Lung (tissue), 12 donors: ENCODE data around the gene SMAD5. TPM values are rescaled to one million over a fixed set of nuclear protein-coding genes. Genes with fewer than 3 reads are reported as not detected.

Experiments
- ATAC-seq: fragments of 200-7000 bp; cut with Tn5 transposase; one replicate; pipeline ENCODE4 v1.9.1; 2020; ENCODE audit warnings: moderate number of reproducible peaks; ENCODE audit not compliant: insufficient read depth, low FRiP score
- DNase-seq, 3 donors: peaks; one replicate each; pipeline ENCODE4 v3.0.0-alpha.2; 2013 to 2017
- H3K27ac ChIP-seq, 2 donors: one replicate each; pipeline ENCODE4 v1.5.1; 2013; ENCODE audit warnings: mild to moderate bottlenecking in 2 of 2, moderate library complexity in 2 of 2, control low read depth in 1 of 2, inconsistent platforms in 1 of 2, low read depth in 1 of 2, low read length in 1 of 2
- H3K27me3 ChIP-seq, 3 donors: one replicate each; pipeline ENCODE4 v1.5.1; 2013; ENCODE audit warnings: low read length in 2 of 3; ENCODE audit not compliant: control insufficient read depth in 3 of 3, insufficient read depth in 3 of 3
- H3K36me3 ChIP-seq, 4 donors: one replicate each; pipeline ENCODE4 v1.5.1; 2013; ENCODE audit warnings: low read length in 4 of 4, mild to moderate bottlenecking in 1 of 4, moderate library complexity in 1 of 4; ENCODE audit not compliant: control insufficient read depth in 4 of 4, insufficient read depth in 4 of 4
- H3K4me1 ChIP-seq, 5 donors: one replicate each; pipeline ENCODE4 v1.5.1; 2013; ENCODE audit warnings: low read length in 5 of 5, mild to moderate bottlenecking in 2 of 5, moderate library complexity in 1 of 5; ENCODE audit not compliant: control insufficient read depth in 5 of 5, insufficient read depth in 5 of 5
- H3K4me3 ChIP-seq: one replicate; pipeline ENCODE4 v1.5.1; 2013; ENCODE audit warnings: mild to moderate bottlenecking, control low read depth, moderate library complexity
- H3K9ac ChIP-seq, 2 donors: one replicate each; pipeline ENCODE4 v1.5.1; 2013; ENCODE audit warnings: low read length in 2 of 2, control low read depth in 1 of 2; ENCODE audit not compliant: insufficient read depth in 1 of 2
- H3K9me3 ChIP-seq, 4 donors: one replicate each; pipeline ENCODE4 v1.5.1; 2013; ENCODE audit warnings: low read length in 3 of 4, mild to moderate bottlenecking in 1 of 4, moderate library complexity in 1 of 4; ENCODE audit not compliant: control insufficient read depth in 4 of 4, insufficient read depth in 3 of 4
- WGBS, 2 donors: extraction: QIAGEN DNeasy Blood & Tissue Kit; methylation state at CpG; one replicate each; pipeline ENCODE4 v1.1.7; 2013; 5-methylcytosine and 5-hydroxymethylcytosine counted together
- polyA plus RNA-seq, 2 donors: library from polyadenylated mRNA; stranded (reverse); fragments of 200-250 nt; gene quantifications; one replicate each; pipeline ENCODE4 v1.2.1, GENCODE V29; 2013
- total RNA-seq, 2 donors: library from RNA; depleted of rRNA in 1 of 2; stranded (reverse); fragments of >200 nt in 1 of 2; gene quantifications; one replicate each; pipeline ENCODE4 v1.2.1, GENCODE V29; 2014 to 2021
- TF ChIP-seq, protein P1 (sequence below): IDR thresholded peaks from 2 replicates; pipeline ENCODE4 v1.5.1; 2012; ENCODE audit warnings: mild to moderate bottlenecking; ENCODE audit errors: control extremely low read depth, extremely low read depth
- donor health status: control.
- donor health status: control.
- donor health status: Bipolar disorder and iron deficiency.
- donor health status: healthy.
- donor health status: DM: yes; HTN: yes; CAD: no.

The SMAD5 gene
- total and polyA plus RNA-seq, 4 donors = 8.8 to 67.0 (median 26.6) TPM

- Histone ChIP-seq H3K4me1 (peaks cover 3 to 29% (median 14%) of the 10 kb centered on the region in 5 donors), H3K9me3 (no peaks in the 10 kb centered on the region), H3K27me3 (no peaks in the 10 kb centered on the region), H3K27ac (no peak overlapping the region), H3K4me3 (no peak overlapping the region), H3K9ac (peak overlapping the region in 1 of 2 donors; percentile 16), H3K36me3 (peaks cover 0 to 3% (median 0%) of the 10 kb centered on the region in 4 donors)
- DNase-seq = no peak
- WGBS, 2 donors = 35 to 51% methylated on average over 1 of the region's 1 CpG
- ATAC-seq = no peak
- TF ChIP-seq, protein P1, sequence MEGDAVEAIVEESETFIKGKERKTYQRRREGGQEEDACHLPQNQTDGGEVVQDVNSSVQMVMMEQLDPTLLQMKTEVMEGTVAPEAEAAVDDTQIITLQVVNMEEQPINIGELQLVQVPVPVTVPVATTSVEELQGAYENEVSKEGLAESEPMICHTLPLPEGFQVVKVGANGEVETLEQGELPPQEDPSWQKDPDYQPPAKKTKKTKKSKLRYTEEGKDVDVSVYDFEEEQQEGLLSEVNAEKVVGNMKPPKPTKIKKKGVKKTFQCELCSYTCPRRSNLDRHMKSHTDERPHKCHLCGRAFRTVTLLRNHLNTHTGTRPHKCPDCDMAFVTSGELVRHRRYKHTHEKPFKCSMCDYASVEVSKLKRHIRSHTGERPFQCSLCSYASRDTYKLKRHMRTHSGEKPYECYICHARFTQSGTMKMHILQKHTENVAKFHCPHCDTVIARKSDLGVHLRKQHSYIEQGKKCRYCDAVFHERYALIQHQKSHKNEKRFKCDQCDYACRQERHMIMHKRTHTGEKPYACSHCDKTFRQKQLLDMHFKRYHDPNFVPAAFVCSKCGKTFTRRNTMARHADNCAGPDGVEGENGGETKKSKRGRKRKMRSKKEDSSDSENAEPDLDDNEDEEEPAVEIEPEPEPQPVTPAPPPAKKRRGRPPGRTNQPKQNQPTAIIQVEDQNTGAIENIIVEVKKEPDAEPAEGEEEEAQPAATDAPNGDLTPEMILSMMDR = no peak
These were observed 2.0 kb downstream of the SMAD5 start for GRCh38 chr5:136134653-136135052.

DNA sequence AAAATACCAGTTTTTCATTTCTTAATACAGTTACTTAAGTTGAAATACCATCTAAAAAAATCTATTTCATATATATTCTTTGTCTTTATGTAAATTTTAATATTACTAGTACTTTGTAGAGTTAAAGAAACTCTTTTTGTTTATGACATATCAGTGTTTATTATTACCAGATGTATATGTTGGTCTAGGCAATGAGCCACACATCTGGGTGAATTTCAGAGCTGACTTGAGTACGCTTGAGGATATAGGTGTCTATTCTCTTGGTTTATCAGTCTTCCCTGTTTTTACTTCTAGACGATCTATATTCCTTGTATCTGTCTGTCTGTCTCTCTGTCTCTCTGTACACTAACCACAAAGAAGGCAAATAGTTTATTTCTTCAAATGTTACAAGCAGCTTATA is 2.9 kb downstream of the SMAD5 start:
- DNase-seq (peak in 2 of 3 donors; percentile 27 to 41), ATAC-seq (no peak)
- 82 to 89% methylated on average over 2 of the region's 2 CpGs for WGBS, 2 donors
- Histone ChIP-seq H3K27me3 (no peaks in the 10 kb centered on the region), H3K4me3 (no peak overlapping the region), H3K9ac (peak overlapping the region in 1 of 2 donors; percentile 48), H3K36me3 (peaks cover 0 to 3% (median 0%) of the 10 kb centered on the region in 4 donors), H3K27ac (no peak overlapping the region), H3K9me3 (no peaks in the 10 kb centered on the region), H3K4me1 (peaks cover 5 to 34% (median 14%) of the 10 kb centered on the region in 5 donors)
- TF ChIP-seq, protein P1 = no peak

DNA sequence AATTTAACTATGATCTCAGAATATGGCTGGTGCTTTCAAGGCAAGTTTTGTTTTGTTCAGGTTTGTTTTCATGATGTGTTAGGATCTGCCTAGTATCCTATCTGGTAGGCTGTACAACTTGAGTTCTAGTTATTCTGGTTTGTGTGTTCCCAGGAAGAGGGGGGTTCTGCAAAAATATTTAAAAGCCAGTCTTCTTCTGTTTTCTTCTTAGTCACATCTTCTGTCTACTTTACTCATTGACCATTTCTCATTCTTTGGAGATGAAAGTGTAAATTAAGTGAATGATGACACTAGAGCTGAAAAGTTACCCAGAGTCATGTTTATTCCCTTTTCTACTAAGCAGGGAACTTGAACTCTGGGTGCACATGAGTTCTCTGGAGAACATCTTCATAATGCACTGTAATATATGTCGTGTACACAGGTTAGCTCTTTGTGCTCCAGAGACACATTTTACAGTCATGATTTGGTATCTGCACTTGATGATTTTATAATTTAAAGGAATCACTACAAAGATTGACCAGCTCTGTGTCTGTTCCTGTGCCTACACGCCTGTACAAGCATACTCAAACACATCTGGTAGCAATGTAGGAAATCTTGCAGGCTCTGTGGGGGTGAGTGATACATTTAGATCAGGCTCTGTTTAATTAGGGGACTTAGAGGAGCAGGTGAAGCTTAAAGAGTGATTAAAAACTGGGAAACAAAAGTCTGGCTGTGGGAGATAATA is 5.0 kb downstream of the SMAD5 start:
- no peaks in the 10 kb centered on the region for H3K27me3 ChIP-seq
- H3K4me1 ChIP-seq = peaks cover 4 to 39% (median 13%) of the 10 kb centered on the region in 5 donors
- DNase-seq = no peak
- WGBS, 2 donors = 86 to 88% methylated on average over 2 of the region's 2 CpGs
- H3K27ac ChIP-seq = no peak overlapping the region
- no peak for ATAC-seq
- TF ChIP-seq, protein P1 = no peak
- H3K9ac ChIP-seq = no peak overlapping the region
- H3K4me3 ChIP-seq = no peak overlapping the region
- H3K36me3 ChIP-seq = peaks cover 0 to 3% (median 0%) of the 10 kb centered on the region in 4 donors
- H3K9me3 ChIP-seq = no peaks in the 10 kb centered on the region
